Left ventricle myocardium superior (tissue), 1 donor: Measurements from ENCODE around the gene MEX3D. TPM values are rescaled to one million over a fixed set of nuclear protein-coding genes. Genes with fewer than 3 reads are reported as not detected.

Experiments
- ATAC-seq: fragments of 200-7000 bp; cut with Tn5 transposase; one replicate; pipeline ENCODE4 v1.9.1; 2020; ENCODE audit warnings: mild to moderate bottlenecking, moderate library complexity
- DNase-seq: peaks from one replicate; pipeline ENCODE4 v3.0.0-alpha.2; 2020
- intact Hi-C: fragments of 100-400 bp; cut with micrococcal nuclease; formaldehyde crosslinking; loops from one replicate; pipeline ENCODE4 v1.11.0; 2022
- total RNA-seq: library from RNA; stranded (reverse); fragmentation: NEBNext Ultra II Directional; extraction: Animal tissue kit (Norgen Biotek cat#: 25700); gene quantifications from one replicate; pipeline ENCODE4 v1.2.1, GENCODE V29; 2021
- donor health status: DM: no; HTN: yes; CAD: no; lungs with severe emphysema.

Gene MEX3D
- total RNA-seq, 1 donor from 2014 or later: 8.0 TPM

DNA sequence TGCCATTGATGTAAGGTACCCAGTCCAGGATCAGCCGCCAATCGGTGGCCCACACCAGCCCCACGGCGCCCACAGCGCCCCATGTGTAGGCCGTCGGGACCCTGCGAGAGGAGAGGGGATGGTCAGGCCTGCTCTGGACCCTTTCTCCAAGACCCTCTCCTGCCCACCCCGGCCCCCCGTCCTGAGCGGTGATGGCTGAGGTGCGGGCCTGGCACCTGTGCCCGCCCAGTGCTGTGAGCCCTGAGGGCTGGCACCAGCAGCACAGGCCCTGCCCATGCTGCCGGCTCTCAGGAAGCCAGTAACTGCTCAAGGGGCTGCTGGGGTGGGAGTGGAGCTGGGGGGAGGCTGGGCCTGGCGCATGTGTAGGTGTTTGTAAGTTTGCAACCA, 31.3 kb upstream of the MEX3D start:
- ATAC-seq (no peak), DNase-seq (no peak)
- intact Hi-C loops: no loop called here

DNA sequence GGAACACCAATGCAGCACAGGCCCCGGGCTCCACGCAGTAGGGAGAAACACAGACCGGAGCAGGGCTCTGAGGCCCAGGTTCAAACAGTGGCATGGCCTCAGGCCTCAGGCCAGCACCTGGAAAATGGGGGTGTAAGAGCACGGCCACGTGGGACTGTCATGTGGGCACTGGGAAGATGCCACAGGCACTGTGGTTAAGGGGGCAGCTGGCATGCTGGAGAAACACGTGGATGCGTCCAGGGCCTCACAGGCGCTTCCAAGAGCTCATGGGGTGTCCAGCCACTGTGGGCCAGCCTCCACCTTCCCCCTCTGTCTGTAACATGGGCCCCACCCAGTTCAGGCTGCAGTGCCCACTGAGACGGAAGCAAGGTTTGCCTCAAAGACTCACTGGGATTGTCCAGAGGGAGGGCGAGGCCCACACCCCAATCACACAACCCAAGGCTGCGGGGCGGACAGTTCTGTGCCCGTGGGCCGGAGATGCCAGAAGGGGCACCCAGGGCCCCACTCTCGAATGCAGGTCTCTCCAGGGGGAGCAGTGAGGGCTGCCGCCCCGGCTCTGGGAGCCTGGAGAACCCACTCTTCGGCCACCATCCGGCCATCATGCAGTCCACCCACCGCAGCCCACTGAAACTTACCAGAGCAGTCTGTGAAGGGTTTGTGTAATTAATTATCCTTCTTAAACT, 30.8 kb upstream of the MEX3D start:
- DNase-seq (no peak), ATAC-seq (no peak)
- intact Hi-C loops: no loop called here

DNA sequence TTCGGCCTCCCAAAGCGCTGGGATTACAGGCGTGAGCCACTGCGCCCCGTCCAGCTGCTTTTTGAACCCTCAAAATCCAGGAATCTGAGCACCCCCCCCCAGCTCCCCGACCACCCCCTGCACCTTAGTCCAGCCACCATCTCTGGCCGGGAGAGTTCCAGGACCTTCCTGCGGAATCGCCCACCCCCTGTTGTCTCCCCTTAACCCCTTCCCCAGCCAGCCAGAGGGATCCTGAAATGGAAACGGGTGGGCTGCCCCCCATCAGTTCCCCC, 25.3 kb upstream of the MEX3D start:
- intact Hi-C loops: no loop called here
- no peak for DNase-seq
- no peak for ATAC-seq

DNA sequence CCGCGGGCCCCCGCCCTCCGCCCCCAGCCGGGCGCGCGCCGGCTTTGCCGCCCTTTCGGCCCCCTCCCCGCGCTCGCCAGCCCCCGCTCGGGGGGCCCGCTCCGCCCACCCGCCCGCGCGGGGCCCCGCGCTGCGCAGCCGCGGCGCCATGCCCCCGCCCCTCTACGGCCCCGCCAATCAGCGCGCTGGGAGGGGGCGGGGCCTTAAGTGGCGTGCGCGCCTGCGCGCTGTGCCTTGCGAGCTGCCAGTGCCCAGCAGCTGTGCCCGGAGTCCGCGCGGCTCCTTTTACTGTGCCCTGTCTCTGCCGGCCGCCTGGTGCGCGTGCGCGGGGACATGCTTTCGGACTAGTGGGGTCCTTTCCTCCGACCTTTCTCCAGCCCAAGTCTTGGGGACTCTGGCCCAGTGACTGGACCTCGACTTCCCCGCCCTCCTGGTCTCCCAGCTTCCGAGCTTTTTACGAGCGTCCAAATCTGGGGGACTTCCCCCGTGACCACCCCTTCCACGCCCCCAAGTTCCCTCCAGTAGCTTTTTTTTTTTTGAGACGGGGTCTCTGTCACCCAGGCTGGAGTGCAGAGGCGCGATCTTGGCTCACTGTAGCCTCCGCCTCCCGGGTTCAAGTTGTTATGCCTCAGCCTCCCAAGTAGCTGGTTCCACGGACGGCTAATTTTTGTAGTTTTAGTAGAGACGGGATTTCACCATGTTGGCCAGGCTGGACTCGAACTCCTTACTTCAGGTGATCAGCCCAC, 24.8 kb upstream of the MEX3D start, which contains the start of gene MBD3:
Gene MBD3 (minus strand): TSS at position 111 of the 746 bp plus-strand sequence. CDS start 234 bp downstream, outside the sequence.
- ATAC-seq (peak; percentile 92), DNase-seq (peak; percentile 96)
- intact Hi-C loops: no loop called here

- intact Hi-C loops: no loop called here
- DNase-seq: peak; percentile 95
- ATAC-seq: peak; percentile 85
These were observed 24.1 kb upstream of the MEX3D start for GRCh38 chr19:1592024-1592754.

DNA sequence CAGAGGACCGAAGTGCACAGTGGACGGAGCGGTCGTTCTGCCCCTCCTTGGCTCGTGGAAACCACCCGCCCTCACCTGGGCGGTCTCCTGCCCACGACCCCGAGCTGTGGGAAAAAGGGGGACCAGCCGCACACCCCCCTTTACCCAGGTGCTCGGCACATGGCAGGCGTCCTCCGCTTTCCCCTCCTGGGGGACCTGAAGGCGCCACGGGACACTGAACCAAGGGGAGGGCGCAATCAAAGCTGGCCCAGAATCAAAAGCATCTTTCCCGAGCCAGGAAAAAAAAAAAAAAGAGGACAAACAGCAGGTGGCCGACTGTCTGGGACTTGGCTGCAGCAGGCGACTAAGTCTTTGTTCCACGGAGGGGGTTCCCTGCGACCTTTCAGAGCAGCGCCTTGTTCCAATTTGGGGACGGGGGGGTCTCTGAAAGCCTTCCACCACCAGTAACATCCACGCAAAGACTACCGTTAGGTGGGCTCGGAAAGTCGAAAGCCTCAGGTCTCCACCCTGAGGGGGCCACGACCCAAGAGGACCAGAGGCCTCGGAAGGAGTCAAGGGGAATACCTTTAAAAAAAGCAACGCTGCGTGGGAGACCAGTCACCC, 23.4 kb upstream of the MEX3D start:
- ATAC-seq: no peak
- intact Hi-C loops: no loop called here
- DNase-seq: no peak

DNA sequence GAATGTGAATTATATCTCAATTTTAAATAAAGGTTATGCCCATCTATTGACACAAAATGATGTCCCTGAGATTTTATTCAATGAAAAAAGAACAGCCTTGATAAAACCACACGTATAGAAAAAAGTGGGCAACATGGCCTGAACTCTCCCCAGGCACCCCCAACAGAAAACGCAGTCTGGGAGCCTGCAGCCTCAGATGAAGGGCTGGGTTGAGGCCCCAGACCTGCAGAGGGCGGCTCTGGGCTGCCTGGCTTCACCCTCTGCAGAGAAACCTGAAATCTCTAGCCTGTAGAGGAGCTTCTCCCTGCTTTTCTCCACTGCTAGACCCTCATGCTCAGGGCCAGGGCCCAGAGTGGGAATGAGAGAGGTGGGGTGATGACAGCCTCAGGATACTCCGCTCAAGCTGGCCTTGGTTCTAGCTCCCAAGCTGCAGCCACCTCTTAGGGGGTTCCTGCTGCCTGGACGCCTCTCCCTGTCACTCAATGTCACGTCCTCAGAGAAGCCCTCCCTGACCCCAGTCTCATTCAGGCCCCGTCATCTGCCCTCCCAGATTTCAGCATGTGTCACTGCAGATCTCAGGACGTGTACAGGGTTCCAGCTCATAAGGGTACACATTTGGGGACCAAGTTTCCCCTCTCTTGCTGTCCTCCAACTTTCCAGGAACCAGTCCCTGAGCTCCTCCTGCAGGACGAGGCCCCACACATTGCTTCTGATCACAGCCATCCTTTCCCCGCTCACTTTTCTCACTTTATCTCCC, 22.7 kb upstream of the MEX3D start:
- ATAC-seq (no peak), DNase-seq (no peak)
- intact Hi-C loops: no loop called here

GRCh38 chr19:1587872-1588271, 19.7 kb upstream of the MEX3D start:
- ATAC-seq (no peak), DNase-seq (no peak)
- intact Hi-C loops: no loop called here

- DNase-seq: no peak
- intact Hi-C loops: no loop called here
- no peak for ATAC-seq
These were observed 17.1 kb upstream of the MEX3D start for GRCh38 chr19:1585243-1585580.

- ATAC-seq: peak; percentile 40
- no peak for DNase-seq
- intact Hi-C loops: no loop called here
These were observed 16.5 kb upstream of the MEX3D start for GRCh38 chr19:1584500-1585242.

GRCh38 chr19:1582201-1582600, 14.1 kb upstream of the MEX3D start:
- no peak for DNase-seq
- intact Hi-C loops: no loop called here
- ATAC-seq: no peak

DNA sequence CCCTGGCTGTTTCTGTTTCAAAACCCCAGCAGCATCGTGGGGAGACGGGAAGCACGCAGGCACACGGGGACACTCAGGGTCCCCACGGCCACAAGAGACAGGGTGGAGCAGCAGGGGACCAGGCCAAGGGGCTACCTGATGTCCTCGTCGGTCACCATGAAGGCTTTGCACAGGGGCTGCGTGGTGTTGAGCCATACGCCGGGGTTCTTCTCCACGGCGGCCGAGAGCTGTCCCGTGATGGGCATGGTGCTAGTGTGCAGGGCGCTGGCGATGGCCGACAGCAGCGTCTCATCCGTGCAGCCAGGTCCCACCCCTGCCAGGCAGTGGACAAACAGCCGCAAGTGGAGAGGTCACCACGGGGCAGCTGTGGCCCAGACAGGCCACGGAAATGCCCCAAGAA, 12.8 kb upstream of the MEX3D start:
- ATAC-seq: no peak

DNA sequence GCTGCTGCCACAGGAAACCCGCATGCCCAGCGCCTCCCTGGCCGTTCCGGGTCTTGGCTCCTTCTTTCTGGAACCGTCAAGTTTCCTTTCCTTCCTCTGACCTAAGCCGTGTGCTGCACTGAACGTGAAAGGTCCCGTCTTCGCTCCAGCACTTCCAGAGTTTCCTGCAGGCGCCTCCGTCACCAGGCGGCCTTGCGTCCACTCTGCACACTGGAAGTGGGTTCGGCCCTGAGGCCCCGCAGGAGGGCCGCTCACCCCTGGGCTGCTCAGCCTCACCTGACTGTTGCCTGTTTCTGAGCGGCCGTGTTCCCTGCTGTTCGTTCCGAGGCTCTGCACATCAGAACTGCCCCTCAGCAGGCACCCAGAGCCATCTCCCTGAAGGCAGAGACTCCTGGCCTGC, 12.3 kb upstream of the MEX3D start:
- no peak for ATAC-seq
- intact Hi-C loops: no loop called here
- DNase-seq: no peak

More for the DNA sequence above, 12.8 kb upstream of the MEX3D start:
- intact Hi-C loops: no loop called here
- DNase-seq: no peak

- no peak for DNase-seq
- intact Hi-C loops: no loop called here
- ATAC-seq: no peak
These were observed 11.1 kb upstream of the MEX3D start for GRCh38 chr19:1579222-1579621.

- DNase-seq (no peak), ATAC-seq (peak; percentile 34)
- intact Hi-C loops: no loop called here
These were observed 9.9 kb upstream of the MEX3D start for GRCh38 chr19:1577929-1578618.

- ATAC-seq: peak; percentile 71
- DNase-seq: peak; percentile 82
- intact Hi-C loops: no loop called here
These were observed 9.2 kb upstream of the MEX3D start for GRCh38 chr19:1577090-1577928.
